GM13977 (cell line): ENCODE data around the gene RUNDC3A.
A peak's percentile ranks its signal among the peaks of the same experiment; 100 is the strongest.

Source experiments
- DNase-seq: peaks from one replicate; pipeline ENCODE4 v3.0.0; 2012; ENCODE audit warnings: low spot score
- in situ Hi-C: fragments of 300-500 bp; cut with MboI; formaldehyde crosslinking; loops from one replicate; pipeline ENCODE4 v1.12.0; 2022; ENCODE audit warnings: low sequenced_read_pairs, low pct_unique_long_range_greater_than_20kb, mixed read lengths, inconsistent platforms; ENCODE audit not compliant: unreplicated experiment
- TF ChIP-seq, protein P1 (sequence below): IDR thresholded peaks from 2 replicates; pipeline ENCODE4 v1.5.1; 2012; ENCODE audit warnings: mild to moderate bottlenecking, control low read depth; ENCODE audit not compliant: insufficient read depth; ENCODE audit errors: extremely low read depth, missing control alignments

The RUNDC3A gene

DNA sequence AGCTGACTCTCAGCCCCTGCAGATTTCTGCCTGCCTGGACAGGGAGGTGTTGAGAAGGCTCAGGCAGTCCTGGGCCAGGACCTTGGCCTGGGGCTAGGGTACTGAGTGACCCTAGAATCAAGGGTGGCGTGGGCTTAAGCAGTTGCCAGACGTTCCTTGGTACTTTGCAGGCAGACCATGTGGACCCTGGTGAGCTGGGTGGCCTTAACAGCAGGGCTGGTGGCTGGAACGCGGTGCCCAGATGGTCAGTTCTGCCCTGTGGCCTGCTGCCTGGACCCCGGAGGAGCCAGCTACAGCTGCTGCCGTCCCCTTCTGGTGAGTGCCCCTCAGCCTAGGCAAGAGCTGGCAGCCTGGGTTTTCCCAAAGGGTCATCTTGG lies 40.6 kb downstream of the RUNDC3A start:
- in situ Hi-C loops = no loop called here
- TF ChIP-seq, protein P1, sequence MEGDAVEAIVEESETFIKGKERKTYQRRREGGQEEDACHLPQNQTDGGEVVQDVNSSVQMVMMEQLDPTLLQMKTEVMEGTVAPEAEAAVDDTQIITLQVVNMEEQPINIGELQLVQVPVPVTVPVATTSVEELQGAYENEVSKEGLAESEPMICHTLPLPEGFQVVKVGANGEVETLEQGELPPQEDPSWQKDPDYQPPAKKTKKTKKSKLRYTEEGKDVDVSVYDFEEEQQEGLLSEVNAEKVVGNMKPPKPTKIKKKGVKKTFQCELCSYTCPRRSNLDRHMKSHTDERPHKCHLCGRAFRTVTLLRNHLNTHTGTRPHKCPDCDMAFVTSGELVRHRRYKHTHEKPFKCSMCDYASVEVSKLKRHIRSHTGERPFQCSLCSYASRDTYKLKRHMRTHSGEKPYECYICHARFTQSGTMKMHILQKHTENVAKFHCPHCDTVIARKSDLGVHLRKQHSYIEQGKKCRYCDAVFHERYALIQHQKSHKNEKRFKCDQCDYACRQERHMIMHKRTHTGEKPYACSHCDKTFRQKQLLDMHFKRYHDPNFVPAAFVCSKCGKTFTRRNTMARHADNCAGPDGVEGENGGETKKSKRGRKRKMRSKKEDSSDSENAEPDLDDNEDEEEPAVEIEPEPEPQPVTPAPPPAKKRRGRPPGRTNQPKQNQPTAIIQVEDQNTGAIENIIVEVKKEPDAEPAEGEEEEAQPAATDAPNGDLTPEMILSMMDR = no peak

DNA sequence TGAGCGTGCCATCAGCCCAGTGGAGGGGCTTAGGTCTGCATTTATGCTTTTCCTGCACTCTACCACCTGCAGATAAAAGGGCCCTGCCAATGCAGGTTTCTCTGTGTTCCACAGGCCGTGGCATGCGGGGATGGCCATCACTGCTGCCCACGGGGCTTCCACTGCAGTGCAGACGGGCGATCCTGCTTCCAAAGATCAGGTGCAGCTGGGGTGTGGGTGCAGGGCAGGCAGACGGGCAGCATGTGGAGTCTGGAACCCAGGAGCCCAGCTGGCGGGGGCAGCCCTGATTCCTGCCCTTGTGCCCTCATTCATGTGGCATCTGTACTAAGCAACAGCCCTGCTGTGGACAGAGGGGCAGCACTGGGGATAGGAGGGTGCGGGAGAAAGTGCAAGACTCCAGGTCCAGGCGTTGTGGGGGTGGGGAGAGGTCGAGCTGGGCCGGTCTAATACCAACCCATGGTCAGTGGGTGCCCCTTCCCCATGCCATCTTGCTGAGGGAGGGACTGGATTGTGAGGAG lies 41.2 kb downstream of the RUNDC3A start:
- in situ Hi-C loops = no loop called here
- TF ChIP-seq, protein P1 = no peak
- DNase-seq = no peak

More for the DNA sequence above, 40.6 kb downstream of the RUNDC3A start:
- no peak for DNase-seq

DNA sequence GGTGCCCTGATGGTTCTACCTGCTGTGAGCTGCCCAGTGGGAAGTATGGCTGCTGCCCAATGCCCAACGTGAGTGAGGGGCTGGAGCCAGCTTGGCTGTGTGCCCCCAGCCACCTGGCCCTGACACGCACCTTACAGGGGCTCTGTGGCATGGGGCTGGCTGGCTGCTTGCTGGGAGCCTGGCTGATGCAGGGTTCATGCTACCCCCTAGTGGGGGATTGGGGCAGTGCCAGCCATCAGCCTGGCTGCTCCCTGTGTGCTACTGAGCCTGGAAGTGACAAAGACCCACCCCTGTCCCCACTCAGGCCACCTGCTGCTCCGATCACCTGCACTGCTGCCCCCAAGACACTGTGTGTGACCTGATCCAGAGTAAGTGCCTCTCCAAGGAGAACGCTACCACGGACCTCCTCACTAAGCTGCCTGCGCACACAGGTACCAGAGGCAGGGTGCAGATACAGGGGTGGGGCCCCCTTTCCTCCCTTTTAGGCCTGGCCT lies 42.4 kb downstream of the RUNDC3A start:
- DNase-seq = peak; percentile 86
- in situ Hi-C loops = no loop called here
- TF ChIP-seq, protein P1 = peak; percentile 88

DNA sequence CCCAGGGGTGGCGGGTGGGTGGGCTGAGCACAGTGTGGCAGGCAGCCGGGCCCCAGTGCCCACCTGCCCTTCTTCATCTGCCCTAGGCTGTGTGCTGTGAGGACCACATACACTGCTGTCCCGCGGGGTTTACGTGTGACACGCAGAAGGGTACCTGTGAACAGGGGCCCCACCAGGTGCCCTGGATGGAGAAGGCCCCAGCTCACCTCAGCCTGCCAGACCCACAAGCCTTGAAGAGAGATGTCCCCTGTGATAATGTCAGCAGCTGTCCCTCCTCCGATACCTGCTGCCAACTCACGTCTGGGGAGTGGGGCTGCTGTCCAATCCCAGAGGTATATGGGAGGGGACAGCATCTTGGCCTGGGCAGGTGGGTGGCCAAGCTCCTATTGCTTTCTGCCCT lies 43.1 kb downstream of the RUNDC3A start:
- in situ Hi-C loops = no loop called here
- TF ChIP-seq, protein P1 = no peak

DNA sequence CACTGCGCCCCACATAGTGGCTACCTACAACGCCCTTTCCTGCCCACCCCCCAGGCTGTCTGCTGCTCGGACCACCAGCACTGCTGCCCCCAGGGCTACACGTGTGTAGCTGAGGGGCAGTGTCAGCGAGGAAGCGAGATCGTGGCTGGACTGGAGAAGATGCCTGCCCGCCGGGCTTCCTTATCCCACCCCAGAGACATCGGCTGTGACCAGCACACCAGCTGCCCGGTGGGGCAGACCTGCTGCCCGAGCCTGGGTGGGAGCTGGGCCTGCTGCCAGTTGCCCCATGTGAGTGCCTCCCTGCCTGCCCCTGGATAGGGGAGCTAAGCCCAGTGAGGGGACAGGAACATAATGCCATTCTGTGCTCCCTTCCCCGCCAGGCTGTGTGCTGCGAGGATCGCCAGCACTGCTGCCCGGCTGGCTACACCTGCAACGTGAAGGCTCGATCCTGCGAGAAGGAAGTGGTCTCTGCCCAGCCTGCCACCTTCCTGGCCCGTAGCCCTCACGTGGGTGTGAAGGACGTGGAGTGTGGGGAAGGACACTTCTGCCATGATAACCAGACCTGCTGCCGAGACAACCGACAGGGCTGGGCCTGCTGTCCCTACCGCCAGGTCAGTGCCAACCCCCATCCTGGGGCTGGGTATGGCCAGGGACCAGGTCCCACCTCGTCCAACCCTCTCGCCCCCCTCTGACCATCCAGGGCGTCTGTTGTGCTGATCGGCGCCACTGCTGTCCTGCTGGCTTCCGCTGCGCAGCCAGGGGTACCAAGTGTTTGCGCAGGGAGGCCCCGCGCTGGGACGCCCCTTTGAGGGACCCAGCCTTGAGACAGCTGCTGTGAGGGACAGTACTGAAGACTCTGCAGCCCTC lies 43.8 kb downstream of the RUNDC3A start:
- no peak for DNase-seq
- in situ Hi-C loops = no loop called here
- TF ChIP-seq, protein P1 = no peak

More for the DNA sequence above, 43.1 kb downstream of the RUNDC3A start:
- DNase-seq = no peak

DNA sequence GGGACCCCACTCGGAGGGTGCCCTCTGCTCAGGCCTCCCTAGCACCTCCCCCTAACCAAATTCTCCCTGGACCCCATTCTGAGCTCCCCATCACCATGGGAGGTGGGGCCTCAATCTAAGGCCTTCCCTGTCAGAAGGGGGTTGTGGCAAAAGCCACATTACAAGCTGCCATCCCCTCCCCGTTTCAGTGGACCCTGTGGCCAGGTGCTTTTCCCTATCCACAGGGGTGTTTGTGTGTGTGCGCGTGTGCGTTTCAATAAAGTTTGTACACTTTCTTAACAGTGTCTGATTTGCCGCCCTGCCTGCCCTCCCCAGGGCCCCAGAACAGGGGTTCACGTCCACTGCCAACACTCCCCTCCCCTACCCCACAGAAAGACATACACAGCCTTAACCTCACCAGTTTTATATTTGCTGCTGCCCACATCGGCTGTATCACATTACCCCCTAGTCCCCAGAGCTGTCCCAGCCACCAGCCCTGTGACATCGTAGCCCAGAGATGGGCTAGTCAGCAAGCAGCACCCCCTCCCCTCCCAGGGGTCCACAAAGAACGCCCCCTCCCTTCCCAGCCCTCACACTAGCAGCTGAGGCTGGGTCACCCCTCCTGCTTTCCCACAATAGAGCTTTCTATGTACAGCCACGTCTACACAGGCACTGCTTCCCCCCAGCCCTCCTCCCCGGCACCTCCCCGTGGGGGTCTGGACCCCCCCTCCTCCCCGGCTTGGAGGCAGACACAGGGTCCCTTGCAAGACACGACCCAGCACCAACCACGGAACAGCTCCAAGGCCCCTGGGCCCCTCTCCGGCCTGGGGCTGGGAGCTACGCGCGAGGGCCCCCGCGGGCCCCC lies 44.6 kb downstream of the RUNDC3A start:
- in situ Hi-C loops = no loop called here
- TF ChIP-seq, protein P1 = no peak
- DNase-seq = peak; percentile 35
